ENCODE measurements around the gene MROH9.

The MROH9 gene

GRCh38 chr1:171107262-171107940 is 172.1 kb downstream of the MROH9 start:
- DNase-seq: no peak
- no peak overlapping the region for H3K4me3 ChIP-seq (ENCODE audit: insufficient read depth, low read depth, low read length, poor library complexity, severe bottlenecking)

GRCh38 chr1:171107969-171108368 is 172.6 kb downstream of the MROH9 start:
- Histone ChIP-seq H3K4me3 (ENCODE audit: insufficient read depth, low read depth, low read length, poor library complexity, severe bottlenecking) (no peak overlapping the region), H3K27ac (ENCODE audit: insufficient read depth, low read length, poor library complexity, severe bottlenecking) (no peak overlapping the region), H3K4me1 (ENCODE audit: control insufficient read depth, insufficient read depth, low read length, poor library complexity, severe bottlenecking) (no peaks in the 10 kb centered on the region)

More at GRCh38 chr1:171107262-171107940, 172.1 kb downstream of the MROH9 start:
- Histone ChIP-seq H3K4me1 (ENCODE audit: control insufficient read depth, insufficient read depth, low read length, poor library complexity, severe bottlenecking) (no peaks in the 10 kb centered on the region), H3K27ac (ENCODE audit: insufficient read depth, low read length, poor library complexity, severe bottlenecking) (no peak overlapping the region), H3K9me3 (ENCODE audit: control insufficient read depth, low read length) (no peaks in the 10 kb centered on the region), H3K27me3 (replicated peaks; ENCODE audit: control insufficient read depth, insufficient read depth, low read length, poor library complexity, severe bottlenecking) (no peaks in the 10 kb centered on the region), H3K36me3 (ENCODE audit: control insufficient read depth, insufficient read depth, low read length) (no peaks in the 10 kb centered on the region)

GRCh38 chr1:171109966-171110365 is 174.6 kb downstream of the MROH9 start:
- DNase-seq: no peak
- H3K9me3 ChIP-seq (ENCODE audit: control insufficient read depth, low read length): no peaks in the 10 kb centered on the region
- no peak overlapping the region for H3K4me3 ChIP-seq (ENCODE audit: insufficient read depth, low read depth, low read length, poor library complexity, severe bottlenecking)
- no peaks in the 10 kb centered on the region for H3K4me1 ChIP-seq (ENCODE audit: control insufficient read depth, insufficient read depth, low read length, poor library complexity, severe bottlenecking)
- no peaks in the 10 kb centered on the region for H3K27me3 ChIP-seq (replicated peaks; ENCODE audit: control insufficient read depth, insufficient read depth, low read length, poor library complexity, severe bottlenecking)
- H3K36me3 ChIP-seq (ENCODE audit: control insufficient read depth, insufficient read depth, low read length): no peaks in the 10 kb centered on the region
- H3K27ac ChIP-seq (ENCODE audit: insufficient read depth, low read length, poor library complexity, severe bottlenecking): no peak overlapping the region

More at GRCh38 chr1:171107969-171108368, 172.6 kb downstream of the MROH9 start:
- no peak for DNase-seq
- Histone ChIP-seq H3K9me3 (ENCODE audit: control insufficient read depth, low read length) (no peaks in the 10 kb centered on the region), H3K27me3 (replicated peaks; ENCODE audit: control insufficient read depth, insufficient read depth, low read length, poor library complexity, severe bottlenecking) (no peaks in the 10 kb centered on the region), H3K36me3 (ENCODE audit: control insufficient read depth, insufficient read depth, low read length) (no peaks in the 10 kb centered on the region)

- H3K4me1 ChIP-seq (ENCODE audit: control insufficient read depth, insufficient read depth, low read length, poor library complexity, severe bottlenecking): no peaks in the 10 kb centered on the region
- H3K9me3 ChIP-seq (ENCODE audit: control insufficient read depth, low read length): no peaks in the 10 kb centered on the region
- H3K27me3 ChIP-seq (replicated peaks; ENCODE audit: control insufficient read depth, insufficient read depth, low read length, poor library complexity, severe bottlenecking): no peaks in the 10 kb centered on the region
Observed at GRCh38 chr1:171110621-171111326, 175.4 kb downstream of the MROH9 start.

GRCh38 chr1:171112119-171112518 is 176.8 kb downstream of the MROH9 start:
- Histone ChIP-seq H3K9me3 (ENCODE audit: control insufficient read depth, low read length) (no peaks in the 10 kb centered on the region), H3K27ac (ENCODE audit: insufficient read depth, low read length, poor library complexity, severe bottlenecking) (no peak overlapping the region), H3K4me3 (ENCODE audit: insufficient read depth, low read depth, low read length, poor library complexity, severe bottlenecking) (no peak overlapping the region), H3K36me3 (ENCODE audit: control insufficient read depth, insufficient read depth, low read length) (no peaks in the 10 kb centered on the region), H3K27me3 (replicated peaks; ENCODE audit: control insufficient read depth, insufficient read depth, low read length, poor library complexity, severe bottlenecking) (no peaks in the 10 kb centered on the region), H3K4me1 (ENCODE audit: control insufficient read depth, insufficient read depth, low read length, poor library complexity, severe bottlenecking) (no peaks in the 10 kb centered on the region)
- DNase-seq: no peak

More at GRCh38 chr1:171110621-171111326, 175.4 kb downstream of the MROH9 start:
- H3K27ac ChIP-seq (ENCODE audit: insufficient read depth, low read length, poor library complexity, severe bottlenecking): no peak overlapping the region
- no peak overlapping the region for H3K4me3 ChIP-seq (ENCODE audit: insufficient read depth, low read depth, low read length, poor library complexity, severe bottlenecking)
- DNase-seq: no peak
- H3K36me3 ChIP-seq (ENCODE audit: control insufficient read depth, insufficient read depth, low read length): no peaks in the 10 kb centered on the region

- no peak for DNase-seq
- no peak overlapping the region for H3K27ac ChIP-seq (ENCODE audit: insufficient read depth, low read length, poor library complexity, severe bottlenecking)
- no peaks in the 10 kb centered on the region for H3K27me3 ChIP-seq (replicated peaks; ENCODE audit: control insufficient read depth, insufficient read depth, low read length, poor library complexity, severe bottlenecking)
- no peaks in the 10 kb centered on the region for H3K9me3 ChIP-seq (ENCODE audit: control insufficient read depth, low read length)
- no peaks in the 10 kb centered on the region for H3K36me3 ChIP-seq (ENCODE audit: control insufficient read depth, insufficient read depth, low read length)
- H3K4me1 ChIP-seq (ENCODE audit: control insufficient read depth, insufficient read depth, low read length, poor library complexity, severe bottlenecking): no peaks in the 10 kb centered on the region
- no peak overlapping the region for H3K4me3 ChIP-seq (ENCODE audit: insufficient read depth, low read depth, low read length, poor library complexity, severe bottlenecking)
Observed at GRCh38 chr1:171113382-171113781, 178.0 kb downstream of the MROH9 start.
